HG03025 (cell line): ENCODE results near the gene SPA17.

Source experiments
- ATAC-seq: cut with Tn5 transposase; IDR thresholded peaks from one replicate; pipeline ENCODE4 v1.9.1; 2021; ENCODE audit warnings: mild to moderate bottlenecking, moderate library complexity; ENCODE audit not compliant: unreplicated experiment, low FRiP score

The SPA17 gene

GRCh38 chr11:124719534-124719933 is 45.8 kb downstream of the SPA17 start:
- no peak for ATAC-seq

- no peak for ATAC-seq
These were observed 48.5 kb downstream of the SPA17 start for GRCh38 chr11:124722176-124722575.

- ATAC-seq, result no peak
These were observed 51.4 kb downstream of the SPA17 start for GRCh38 chr11:124724979-124725718.

- no peak for ATAC-seq
These were observed 52.0 kb downstream of the SPA17 start for GRCh38 chr11:124725719-124726105.

GRCh38 chr11:124727474-124727873 is 53.8 kb downstream of the SPA17 start:
- no peak for ATAC-seq

GRCh38 chr11:124728134-124728533 is 54.4 kb downstream of the SPA17 start:
- no peak for ATAC-seq

GRCh38 chr11:124729571-124729970 is 55.9 kb downstream of the SPA17 start:
- no peak for ATAC-seq

- ATAC-seq, result no peak
These were observed 58.5 kb downstream of the SPA17 start for GRCh38 chr11:124732230-124732629.

- ATAC-seq, result no peak
These were observed 63.0 kb downstream of the SPA17 start for GRCh38 chr11:124736736-124737135.

GRCh38 chr11:124737638-124738305 is 64.1 kb downstream of the SPA17 start:
- no peak for ATAC-seq

GRCh38 chr11:124738713-124739478 is 65.2 kb downstream of the SPA17 start:
- ATAC-seq, result no peak

GRCh38 chr11:124739479-124740276 is 66.0 kb downstream of the SPA17 start, which contains the start of gene NRGN:
Gene NRGN (plus strand): TSS chr11:124739942. CDS start chr11:124740085, 143 bp downstream.
- ATAC-seq, result peak; percentile 99

GRCh38 chr11:124740277-124740882 is 66.7 kb downstream of the SPA17 start:
- peak; percentile 36 for ATAC-seq

GRCh38 chr11:124742555-124742954 is 68.9 kb downstream of the SPA17 start:
- ATAC-seq, result no peak

- no peak for ATAC-seq
These were observed 69.3 kb downstream of the SPA17 start for GRCh38 chr11:124743050-124743449.

- no peak for ATAC-seq
These were observed 71.6 kb downstream of the SPA17 start for GRCh38 chr11:124745270-124745834.

GRCh38 chr11:124745835-124746620 is 72.3 kb downstream of the SPA17 start:
- no peak for ATAC-seq

- ATAC-seq, result peak; percentile 93
These were observed 73.0 kb downstream of the SPA17 start for GRCh38 chr11:124746621-124747243.
